PC-3 (cell line): ENCODE measurements around the gene PNMA6E. TPM values are rescaled to one million over a fixed set of nuclear protein-coding genes. Genes with fewer than 3 reads are reported as not detected.

ENCODE experiments used
- ATAC-seq: fragments of 200-7000 bp; cut with Tn5 transposase; 2 replicates; pipeline ENCODE4 v1.9.1; 2020; ENCODE audit warnings: mild to moderate bottlenecking, moderate library complexity
- BruUV-seq: library from RNA; stranded (reverse); fragments of 400-500 nt; replicated peaks from 2 replicates; lab custom pipeline; 2021; lab: Mats Ljungman, UMichigan
- CTCF ChIA-PET: fragments of 300-600 bp; sonication (Branson Sonifier 250); formaldehyde crosslinking; loops from one replicate; lab custom pipeline; 2022; ENCODE audit warnings: antibody characterized with exemption; lab: Charles Lee
- POLR2A ChIA-PET: fragments of 300-600 bp; sonication (Branson Sonifier 250); formaldehyde crosslinking; loops from one replicate; lab custom pipeline; 2022; ENCODE audit warnings: antibody characterized with exemption; ENCODE audit not compliant: unreplicated experiment; lab: Charles Lee
- DNase-seq: peaks from one replicate; pipeline ENCODE4 v3.0.0-alpha.2; 2015
- H2AFZ ChIP-seq: fragments of 300-600 bp; sonication (generic); 2 replicates; pipeline ENCODE4 v1.6.0; 2016; ENCODE audit warnings: antibody characterized with exemption, low read length
- H3F3A ChIP-seq: fragments of 300-600 bp; sonication (generic); one replicate; pipeline ENCODE4 v1.6.0; 2017; ENCODE audit warnings: antibody characterized with exemption, low read length, control low read depth, mild to moderate bottlenecking; ENCODE audit not compliant: unreplicated experiment
- H3K27ac ChIP-seq: fragments of 300-600 bp; sonication (generic); 2 replicates; pipeline ENCODE4 v1.5.1; 2016; ENCODE audit warnings: mild to moderate bottlenecking, low read length
- H3K27me3 ChIP-seq: fragments of 300-600 bp; sonication (generic); 2 replicates; pipeline ENCODE4 v1.6.1; 2016; ENCODE audit warnings: low read length, mixed read lengths
- H3K36me3 ChIP-seq: fragments of 300-600 bp; sonication (generic); 2 replicates; pipeline ENCODE4 v1.6.1; 2016; ENCODE audit warnings: low read depth, mixed run types, low read length, mixed read lengths
- H3K4me1 ChIP-seq: fragments of 300-600 bp; sonication (generic); 2 replicates; pipeline ENCODE4 v1.5.1; 2016; ENCODE audit warnings: low read length; ENCODE audit not compliant: insufficient read depth
- H3K4me2 ChIP-seq: fragments of 300-600 bp; sonication (generic); 2 replicates; pipeline ENCODE4 v1.6.0; 2016; ENCODE audit warnings: low read length
- H3K4me3 ChIP-seq: fragments of 300-600 bp; sonication (generic); 2 replicates; pipeline ENCODE4 v1.5.1; 2016; ENCODE audit warnings: mild to moderate bottlenecking, low read length, mixed read lengths
- H3K79me2 ChIP-seq: fragments of 300-600 bp; sonication (generic); 2 replicates; pipeline ENCODE4 v1.6.1; 2017; ENCODE audit warnings: low read length, mixed read lengths
- H3K9ac ChIP-seq: fragments of 300-600 bp; sonication (generic); 2 replicates; pipeline ENCODE4 v1.6.0; 2016; ENCODE audit warnings: mild to moderate bottlenecking, low read length
- H3K9me2 ChIP-seq: fragments of 300-600 bp; sonication (generic); replicated peaks from 2 replicates; pipeline ENCODE4 v1.6.1; 2016; ENCODE audit warnings: mixed run types, low read length, mixed read lengths
- H3K9me3 ChIP-seq: fragments of 300-600 bp; sonication (generic); 2 replicates; pipeline ENCODE4 v1.6.1; 2016; ENCODE audit warnings: low read length, mixed read lengths
- H4K20me1 ChIP-seq: fragments of 300-600 bp; sonication (generic); 2 replicates; pipeline ENCODE4 v1.6.1; 2016; ENCODE audit warnings: low read length, mixed read lengths
- EZH2 ChIP-seq: fragments of 300-600 bp; sonication (generic); IDR thresholded peaks from one replicate; pipeline ENCODE4 v1.6.1; 2017; ENCODE audit warnings: antibody characterized with exemption, mild to moderate bottlenecking, low read length; ENCODE audit not compliant: unreplicated experiment
- EZH2phosphoT487 ChIP-seq: fragments of 300-600 bp; sonication (generic); IDR thresholded peaks from 2 replicates; pipeline ENCODE4 v1.6.1; 2018; ENCODE audit warnings: mild to moderate bottlenecking, antibody characterized with exemption, low read length, borderline replicate concordance
- intact Hi-C: fragments of 100-400 bp; cut with micrococcal nuclease; formaldehyde crosslinking; loops from 2 replicates; pipeline ENCODE4 v1.9.0; 2023
- total RNA-seq: library from RNA; depleted of rRNA; stranded (reverse); fragments of >200 nt; gene quantifications from 2 replicates; pipeline ENCODE4 v1.2.3, GENCODE V29; 2014
- TF ChIP-seq, protein P1 (sequence below): fragments of 300-600 bp; sonication (generic); conservative IDR thresholded peaks from 2 replicates; pipeline ENCODE4 v1.5.1; 2017; ENCODE audit warnings: antibody characterized with exemption, low read depth, mild to moderate bottlenecking, low read length

The PNMA6E gene
- total RNA-seq, 1 experiment from 2014 or later = not detected

DNA sequence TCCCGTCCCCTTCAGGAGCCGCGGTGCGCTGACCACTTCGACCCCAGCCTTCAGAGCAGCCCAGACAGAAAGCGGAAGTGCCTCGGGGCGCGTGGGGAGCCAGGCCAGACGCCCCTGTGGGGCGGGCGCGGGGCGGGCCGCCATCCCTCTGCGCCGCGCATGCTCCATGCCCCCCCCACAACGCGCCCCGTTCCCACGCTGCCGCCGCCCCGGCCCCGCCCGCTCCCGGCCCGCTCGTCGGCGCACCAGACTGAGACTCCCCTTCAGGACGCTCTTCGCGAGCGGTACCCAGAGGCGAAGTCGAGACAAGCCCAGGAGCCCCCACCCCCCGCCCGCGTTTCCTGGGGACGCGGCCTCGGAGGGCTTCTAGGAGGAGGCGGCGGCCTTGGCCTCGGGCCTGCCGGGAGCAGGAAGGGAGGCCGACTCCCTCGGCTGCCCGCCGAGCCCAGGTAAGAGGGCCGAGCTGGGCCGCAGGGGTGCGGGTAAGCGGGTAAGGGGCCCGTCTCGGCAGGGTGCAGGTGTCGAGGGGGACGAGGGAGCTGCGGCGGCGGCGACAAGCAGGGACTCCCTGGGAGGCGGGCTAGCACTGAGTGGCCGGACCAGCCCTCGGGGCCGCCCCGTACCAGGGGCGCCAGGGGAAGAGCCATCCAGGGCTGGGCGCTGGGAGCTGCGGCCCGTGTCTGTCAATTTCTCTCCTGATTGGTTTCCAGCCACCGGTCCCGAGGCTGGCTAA, 10.3 kb upstream of the PNMA6E start, which contains the start of gene ZFP92:
Gene ZFP92 (plus strand): TSS at position 218 of the 733 bp plus-strand sequence. CDS start 6,851 bp downstream, outside the sequence.
- no peak within 1 kb of the TSS for H2AFZ ChIP-seq
- no peaks in the 10 kb centered on the region for H3K36me3 ChIP-seq
- H3K4me3 ChIP-seq = no peak within 1 kb of the TSS
- H3K4me2 ChIP-seq = no peak within 1 kb of the TSS
- peaks cover 44% of the 10 kb centered on the region for H3K27me3 ChIP-seq
- CTCF ChIA-PET = no interaction called here
- no peaks in the 10 kb centered on the region for H3K4me1 ChIP-seq
- no peaks in the 10 kb centered on the region for H3F3A ChIP-seq
- ATAC-seq (no peak; the same call in 1 of the 2 replicates), DNase-seq (no peak)
- no peaks in the 10 kb centered on the region for H3K9me3 ChIP-seq
- no peak within 1 kb of the TSS for H3K9ac ChIP-seq
- no peaks in the 10 kb centered on the region for H3K79me2 ChIP-seq
- intact Hi-C loops = no loop called here
- TF ChIP-seq, protein P1, sequence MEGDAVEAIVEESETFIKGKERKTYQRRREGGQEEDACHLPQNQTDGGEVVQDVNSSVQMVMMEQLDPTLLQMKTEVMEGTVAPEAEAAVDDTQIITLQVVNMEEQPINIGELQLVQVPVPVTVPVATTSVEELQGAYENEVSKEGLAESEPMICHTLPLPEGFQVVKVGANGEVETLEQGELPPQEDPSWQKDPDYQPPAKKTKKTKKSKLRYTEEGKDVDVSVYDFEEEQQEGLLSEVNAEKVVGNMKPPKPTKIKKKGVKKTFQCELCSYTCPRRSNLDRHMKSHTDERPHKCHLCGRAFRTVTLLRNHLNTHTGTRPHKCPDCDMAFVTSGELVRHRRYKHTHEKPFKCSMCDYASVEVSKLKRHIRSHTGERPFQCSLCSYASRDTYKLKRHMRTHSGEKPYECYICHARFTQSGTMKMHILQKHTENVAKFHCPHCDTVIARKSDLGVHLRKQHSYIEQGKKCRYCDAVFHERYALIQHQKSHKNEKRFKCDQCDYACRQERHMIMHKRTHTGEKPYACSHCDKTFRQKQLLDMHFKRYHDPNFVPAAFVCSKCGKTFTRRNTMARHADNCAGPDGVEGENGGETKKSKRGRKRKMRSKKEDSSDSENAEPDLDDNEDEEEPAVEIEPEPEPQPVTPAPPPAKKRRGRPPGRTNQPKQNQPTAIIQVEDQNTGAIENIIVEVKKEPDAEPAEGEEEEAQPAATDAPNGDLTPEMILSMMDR = no peak
- TF ChIP-seq EZH2 = peak; percentile 53
- BruUV-seq = no TSS peak
- no peaks in the 10 kb centered on the region for H4K20me1 ChIP-seq
- no peaks in the 10 kb centered on the region for H3K9me2 ChIP-seq
- POLR2A ChIA-PET = no interaction called here
- no peak within 1 kb of the TSS for H3K27ac ChIP-seq

DNA sequence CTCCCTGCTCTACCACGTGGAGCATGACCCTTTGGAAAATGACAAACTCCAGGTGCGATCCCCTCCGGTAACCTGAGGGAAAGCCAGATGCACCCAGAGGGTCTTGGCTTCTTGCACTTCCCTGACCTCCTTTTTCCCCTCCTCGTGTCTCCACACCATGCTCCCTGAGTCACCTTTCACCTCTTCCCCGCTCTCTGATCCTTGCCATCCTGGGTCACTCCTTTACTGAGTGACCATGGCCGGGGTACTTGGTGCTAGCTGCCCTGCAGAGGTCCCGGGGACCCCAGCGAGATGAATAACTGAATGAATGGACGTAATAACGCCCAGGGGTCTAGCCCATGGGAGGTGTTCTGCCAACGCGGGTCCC, 9.7 kb upstream of the PNMA6E start:
- no peak for TF ChIP-seq EZH2
- TF ChIP-seq, protein P1 = no peak
- TF ChIP-seq EZH2phosphoT487 = no peak
- H3K4me3 ChIP-seq = no peak overlapping the region
- H3K27ac ChIP-seq = no peak overlapping the region
- H3F3A ChIP-seq = no peaks in the 10 kb centered on the region
- intact Hi-C loops = no loop called here
- no peak for ATAC-seq
- ChIA-PET CTCF (no interaction called here), POLR2A (no interaction called here)
- no peaks in the 10 kb centered on the region for H3K36me3 ChIP-seq
- H3K27me3 ChIP-seq = peaks cover 44% of the 10 kb centered on the region
- H3K9ac ChIP-seq = no peak overlapping the region
- H3K79me2 ChIP-seq = no peaks in the 10 kb centered on the region
- no peaks in the 10 kb centered on the region for H3K9me3 ChIP-seq
- no peak overlapping the region for H3K4me2 ChIP-seq
- no TSS peak for BruUV-seq
- H3K9me2 ChIP-seq = no peaks in the 10 kb centered on the region
- DNase-seq = no peak
- no peaks in the 10 kb centered on the region for H4K20me1 ChIP-seq
- no peak overlapping the region for H2AFZ ChIP-seq
- no peaks in the 10 kb centered on the region for H3K4me1 ChIP-seq

DNA sequence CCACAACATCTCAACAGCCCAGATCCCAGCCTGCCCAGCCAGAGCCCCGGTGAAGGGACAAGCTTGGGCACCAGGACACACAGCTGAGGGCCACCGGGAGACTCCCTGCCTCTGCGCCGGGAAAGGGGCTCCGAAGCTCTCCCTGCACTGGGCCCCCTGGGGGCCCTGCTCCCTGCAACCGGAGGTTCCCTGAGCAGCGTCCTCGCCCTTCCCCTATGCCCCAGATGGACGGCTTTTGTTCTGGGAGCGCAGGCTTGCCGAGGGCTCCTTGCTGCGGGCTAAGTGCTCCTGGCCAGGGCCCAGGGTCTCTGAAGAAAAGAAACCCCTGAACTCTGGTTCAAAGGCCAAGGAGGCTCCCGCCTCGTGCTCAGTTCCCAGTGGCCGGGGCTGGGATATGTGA, 9.2 kb upstream of the PNMA6E start:
- intact Hi-C loops = no loop called here
- ATAC-seq (no peak), DNase-seq (no peak)
- Histone ChIP-seq H3K27ac (no peak overlapping the region), H3K9me2 (no peaks in the 10 kb centered on the region), H3K4me2 (no peak overlapping the region), H3K79me2 (no peaks in the 10 kb centered on the region), H3K9me3 (no peaks in the 10 kb centered on the region), H2AFZ (no peak overlapping the region), H3K4me1 (no peaks in the 10 kb centered on the region), H3K4me3 (no peak overlapping the region), H4K20me1 (no peaks in the 10 kb centered on the region), H3K36me3 (no peaks in the 10 kb centered on the region), H3K27me3 (peaks cover 42% of the 10 kb centered on the region), H3K9ac (no peak overlapping the region), H3F3A (no peaks in the 10 kb centered on the region)
- BruUV-seq = no TSS peak
- ChIA-PET CTCF (no interaction called here), POLR2A (no interaction called here)
- TF ChIP-seq, protein P1 = no peak
- TF ChIP-seq EZH2phosphoT487 = no peak
- TF ChIP-seq EZH2 = no peak
